MM.1S (cell line): ENCODE data around the gene TUBB4A.
A peak's percentile ranks its signal among the peaks of the same experiment; 100 is the strongest.

Source experiments
- DNase-seq: peaks from one replicate; pipeline ENCODE4 v3.0.0-alpha.2; 2015
- H2AFZ ChIP-seq: fragments of 300-600 bp; sonication (generic); 2 replicates; pipeline ENCODE4 v1.6.0; 2016; ENCODE audit warnings: antibody characterized with exemption, low read length
- H3F3A ChIP-seq: fragments of 300-600 bp; sonication (generic); 2 replicates; pipeline ENCODE4 v1.6.1; 2016; ENCODE audit warnings: mild to moderate bottlenecking, antibody characterized with exemption, low read length, moderate library complexity, mixed read lengths; ENCODE audit not compliant: insufficient read depth
- H3K27ac ChIP-seq: fragments of 300-600 bp; sonication (generic); 2 replicates; pipeline ENCODE4 v1.5.1; 2016; ENCODE audit warnings: mild to moderate bottlenecking, low read length
- H3K27me3 ChIP-seq: fragments of 300-600 bp; sonication (generic); replicated peaks from 2 replicates; pipeline ENCODE4 v1.6.0; 2016; ENCODE audit warnings: low read length; ENCODE audit not compliant: insufficient read depth
- H3K36me3 ChIP-seq: fragments of 300-600 bp; sonication (generic); replicated peaks from 2 replicates; pipeline ENCODE4 v1.6.1; 2016; ENCODE audit warnings: mild to moderate bottlenecking, low read length, mixed read lengths; ENCODE audit not compliant: insufficient read depth
- H3K4me1 ChIP-seq: fragments of 300-600 bp; sonication (generic); 2 replicates; pipeline ENCODE4 v1.6.1; 2016; ENCODE audit warnings: low read length, mixed read lengths
- H3K4me2 ChIP-seq: fragments of 300-600 bp; sonication (generic); 2 replicates; pipeline ENCODE4 v1.6.0; 2016; ENCODE audit warnings: low read depth, low read length
- H3K4me3 ChIP-seq: fragments of 300-600 bp; sonication (generic); 2 replicates; pipeline ENCODE4 v1.5.1; 2016; ENCODE audit warnings: low read length, mixed read lengths
- H3K79me2 ChIP-seq: fragments of 300-600 bp; sonication (generic); 2 replicates; pipeline ENCODE4 v1.6.1; 2016; ENCODE audit warnings: mixed run types, low read length, mixed read lengths
- H3K9ac ChIP-seq: fragments of 300-600 bp; sonication (generic); 2 replicates; pipeline ENCODE4 v1.6.1; 2016; ENCODE audit warnings: low read length, mixed read lengths
- H3K9me2 ChIP-seq: fragments of 300-600 bp; sonication (generic); replicated peaks from 2 replicates; pipeline ENCODE4 v1.6.1; 2016; ENCODE audit warnings: mild to moderate bottlenecking, low read length, mixed read lengths; ENCODE audit not compliant: insufficient read depth
- H3K9me3 ChIP-seq: fragments of 300-600 bp; sonication (generic); replicated peaks from 2 replicates; pipeline ENCODE4 v1.6.1; 2016; ENCODE audit warnings: mild to moderate bottlenecking, low read length, mixed read lengths; ENCODE audit not compliant: insufficient read depth
- H4K20me1 ChIP-seq: fragments of 300-600 bp; sonication (generic); 2 replicates; pipeline ENCODE4 v1.6.1; 2016; ENCODE audit warnings: mild to moderate bottlenecking, low read length, moderate library complexity, mixed read lengths; ENCODE audit not compliant: insufficient read depth
- EZH2 ChIP-seq: fragments of 300-600 bp; sonication (generic); optimal IDR thresholded peaks from 2 replicates; pipeline ENCODE3; 2017; ENCODE audit warnings: low read depth, mild to moderate bottlenecking, antibody characterized with exemption, low read length, mixed read lengths
- EZH2phosphoT487 ChIP-seq: fragments of 300-600 bp; sonication (generic); IDR thresholded peaks from 2 replicates; pipeline ENCODE4 v1.6.1; 2018; ENCODE audit warnings: antibody characterized with exemption, low read length
- TF ChIP-seq, protein P1 (sequence below): fragments of 300-600 bp; sonication (generic); IDR thresholded peaks from 2 replicates; pipeline ENCODE4 v1.5.1; 2016; ENCODE audit warnings: antibody characterized with exemption, low read length, mixed read lengths

The TUBB4A gene

DNA sequence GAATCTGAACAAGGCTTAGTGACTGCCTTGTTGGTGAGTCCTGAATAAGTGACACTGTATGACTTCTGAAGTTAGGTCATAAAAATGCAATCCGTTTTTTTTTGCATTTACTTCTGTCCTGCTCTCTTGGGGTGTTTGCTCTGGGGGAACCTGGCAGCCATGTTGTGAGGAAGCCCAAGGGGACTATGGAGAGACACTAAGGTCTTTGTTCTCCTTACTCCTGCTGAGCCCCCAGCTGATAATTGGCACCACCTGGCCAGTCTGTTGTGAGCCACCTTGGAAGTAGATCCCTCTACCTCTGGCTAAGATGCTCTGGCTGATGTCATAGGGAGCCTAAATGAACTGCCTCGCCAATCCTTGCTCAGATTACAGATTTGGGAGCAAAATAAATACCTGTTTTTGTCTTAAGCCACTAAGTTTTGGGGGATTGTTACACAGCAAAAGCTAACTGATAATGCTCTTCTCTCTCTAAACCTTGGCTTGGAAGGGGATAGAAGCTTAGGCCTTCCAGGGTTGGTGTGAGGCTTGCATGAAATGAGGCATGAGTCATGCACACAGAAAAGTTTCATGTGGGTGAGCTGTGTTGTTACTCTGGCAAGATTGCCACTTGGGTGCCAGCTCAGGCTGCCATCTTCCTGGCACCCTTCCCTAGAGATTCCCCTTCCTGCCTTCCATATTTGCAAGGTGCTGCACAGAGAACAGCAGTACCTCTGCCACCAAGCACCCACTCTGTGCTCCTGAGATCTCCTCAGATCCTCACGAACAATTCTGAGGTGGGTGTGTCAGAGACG lies 10.1 kb downstream of the TUBB4A start:
- Histone ChIP-seq H2AFZ (no peak overlapping the region), H3K4me3 (no peak overlapping the region), H3F3A (no peaks in the 10 kb centered on the region), H4K20me1 (no peaks in the 10 kb centered on the region), H3K79me2 (no peaks in the 10 kb centered on the region), H3K9ac (no peak overlapping the region), H3K36me3 (no peaks in the 10 kb centered on the region), H3K9me2 (no peaks in the 10 kb centered on the region), H3K9me3 (no peaks in the 10 kb centered on the region), H3K27me3 (peaks cover 13% of the 10 kb centered on the region; the same call in 1 of the 2 replicates), H3K27ac (no peak overlapping the region), H3K4me2 (no peak overlapping the region), H3K4me1 (no peaks in the 10 kb centered on the region)
- no peak for DNase-seq
- TF ChIP-seq EZH2 = no peak
- no peak for TF ChIP-seq EZH2phosphoT487
- TF ChIP-seq, protein P1, sequence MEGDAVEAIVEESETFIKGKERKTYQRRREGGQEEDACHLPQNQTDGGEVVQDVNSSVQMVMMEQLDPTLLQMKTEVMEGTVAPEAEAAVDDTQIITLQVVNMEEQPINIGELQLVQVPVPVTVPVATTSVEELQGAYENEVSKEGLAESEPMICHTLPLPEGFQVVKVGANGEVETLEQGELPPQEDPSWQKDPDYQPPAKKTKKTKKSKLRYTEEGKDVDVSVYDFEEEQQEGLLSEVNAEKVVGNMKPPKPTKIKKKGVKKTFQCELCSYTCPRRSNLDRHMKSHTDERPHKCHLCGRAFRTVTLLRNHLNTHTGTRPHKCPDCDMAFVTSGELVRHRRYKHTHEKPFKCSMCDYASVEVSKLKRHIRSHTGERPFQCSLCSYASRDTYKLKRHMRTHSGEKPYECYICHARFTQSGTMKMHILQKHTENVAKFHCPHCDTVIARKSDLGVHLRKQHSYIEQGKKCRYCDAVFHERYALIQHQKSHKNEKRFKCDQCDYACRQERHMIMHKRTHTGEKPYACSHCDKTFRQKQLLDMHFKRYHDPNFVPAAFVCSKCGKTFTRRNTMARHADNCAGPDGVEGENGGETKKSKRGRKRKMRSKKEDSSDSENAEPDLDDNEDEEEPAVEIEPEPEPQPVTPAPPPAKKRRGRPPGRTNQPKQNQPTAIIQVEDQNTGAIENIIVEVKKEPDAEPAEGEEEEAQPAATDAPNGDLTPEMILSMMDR = no peak

DNA sequence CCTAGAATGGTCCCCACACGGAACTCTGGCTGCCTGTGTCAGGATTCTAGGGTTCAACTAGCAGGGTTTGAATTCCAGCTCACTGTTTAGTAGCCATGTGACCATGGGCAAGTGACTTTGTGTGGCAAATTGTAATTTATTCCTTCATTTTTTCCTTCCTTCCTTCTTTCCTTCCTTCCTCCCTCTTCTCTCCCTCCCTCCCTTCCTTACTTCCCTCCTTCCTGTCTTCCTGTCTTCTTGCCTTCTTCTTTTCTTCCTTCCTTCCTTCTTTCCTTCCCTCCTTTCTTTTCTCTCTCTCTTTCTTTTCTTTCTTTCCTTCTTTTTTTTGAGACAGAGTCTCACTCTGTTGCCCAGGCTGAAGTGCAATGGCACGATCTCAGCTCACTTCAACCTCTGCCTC lies 12.0 kb downstream of the TUBB4A start:
- Histone ChIP-seq H3F3A (no peaks in the 10 kb centered on the region), H3K4me2 (peak overlapping the region; percentile 93), H3K9me3 (no peaks in the 10 kb centered on the region), H3K9me2 (no peaks in the 10 kb centered on the region), H3K79me2 (no peaks in the 10 kb centered on the region), H3K27me3 (peaks cover 13% of the 10 kb centered on the region; the same call in 1 of the 2 replicates), H3K36me3 (no peaks in the 10 kb centered on the region), H2AFZ (peak overlapping the region; percentile 77), H3K4me3 (peak overlapping the region; percentile 60), H3K9ac (peak overlapping the region; percentile 29; the same call in 1 of the 2 replicates), H4K20me1 (no peaks in the 10 kb centered on the region), H3K27ac (no peak overlapping the region), H3K4me1 (no peaks in the 10 kb centered on the region)
- TF ChIP-seq, protein P1 = no peak
- no peak for TF ChIP-seq EZH2
- no peak for TF ChIP-seq EZH2phosphoT487
- no peak for DNase-seq

DNA sequence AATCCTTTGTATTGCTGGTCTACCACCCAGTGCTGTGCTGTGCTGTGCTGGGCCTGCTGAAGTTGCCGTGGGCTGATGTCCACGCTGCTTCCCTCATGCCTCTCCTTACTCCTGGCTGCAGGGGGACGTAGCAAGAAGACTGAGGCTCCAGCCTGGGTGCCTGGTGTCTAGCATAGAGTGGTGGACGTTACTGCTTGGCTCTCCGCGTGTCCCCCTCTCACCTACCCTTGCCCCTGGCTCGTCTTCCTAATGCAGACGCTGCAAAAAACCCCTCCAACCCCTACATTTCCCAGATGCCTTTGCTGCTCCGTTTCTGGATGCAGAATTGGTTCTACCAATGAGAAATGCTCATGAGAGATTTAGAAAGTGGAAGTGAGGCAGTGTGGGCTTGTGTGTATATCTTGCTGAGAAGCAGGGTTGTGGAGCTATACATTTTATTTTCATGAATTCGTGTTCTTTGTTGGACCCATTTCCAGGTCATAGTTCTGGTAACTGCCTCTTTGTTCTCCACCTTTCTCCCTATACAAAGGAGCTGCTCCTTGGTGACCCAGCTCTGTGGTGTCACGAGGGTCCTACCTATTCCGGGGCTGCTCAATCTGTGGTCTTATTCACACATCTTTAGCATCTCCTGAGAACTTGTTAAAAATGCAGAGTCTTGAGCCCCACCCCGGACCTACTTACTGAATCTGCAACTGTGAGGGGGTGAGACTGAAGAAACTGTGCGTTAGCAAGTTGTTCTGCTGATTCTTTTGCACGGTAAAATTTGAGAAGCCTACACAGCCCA lies 12.6 kb downstream of the TUBB4A start:
- H3K27me3 ChIP-seq = peaks cover 9% of the 10 kb centered on the region; the same call in 1 of the 2 replicates
- peak overlapping the region; percentile 93 for H3K4me2 ChIP-seq
- H3K27ac ChIP-seq = no peak overlapping the region
- H3K79me2 ChIP-seq = no peaks in the 10 kb centered on the region
- no peaks in the 10 kb centered on the region for H4K20me1 ChIP-seq
- H3K4me1 ChIP-seq = no peaks in the 10 kb centered on the region
- TF ChIP-seq EZH2phosphoT487 = no peak
- no peaks in the 10 kb centered on the region for H3F3A ChIP-seq
- no peaks in the 10 kb centered on the region for H3K9me2 ChIP-seq
- no peaks in the 10 kb centered on the region for H3K9me3 ChIP-seq
- H3K36me3 ChIP-seq = no peaks in the 10 kb centered on the region
- H3K9ac ChIP-seq = peak overlapping the region; percentile 29; the same call in 1 of the 2 replicates
- H2AFZ ChIP-seq = peak overlapping the region; percentile 77
- peak overlapping the region; percentile 60 for H3K4me3 ChIP-seq
- DNase-seq = peak; percentile 58
